Islet of Langerhans (tissue), 1 donor: Measurements from ENCODE around the gene KRT75.

ENCODE experiments used
- FAIRE-seq: peaks from one replicate; lab custom pipeline; 2011; peaks lifted over from hg19 to GRCh38; lab: Jason Lieb, UNC

KRT75 gene

DNA sequence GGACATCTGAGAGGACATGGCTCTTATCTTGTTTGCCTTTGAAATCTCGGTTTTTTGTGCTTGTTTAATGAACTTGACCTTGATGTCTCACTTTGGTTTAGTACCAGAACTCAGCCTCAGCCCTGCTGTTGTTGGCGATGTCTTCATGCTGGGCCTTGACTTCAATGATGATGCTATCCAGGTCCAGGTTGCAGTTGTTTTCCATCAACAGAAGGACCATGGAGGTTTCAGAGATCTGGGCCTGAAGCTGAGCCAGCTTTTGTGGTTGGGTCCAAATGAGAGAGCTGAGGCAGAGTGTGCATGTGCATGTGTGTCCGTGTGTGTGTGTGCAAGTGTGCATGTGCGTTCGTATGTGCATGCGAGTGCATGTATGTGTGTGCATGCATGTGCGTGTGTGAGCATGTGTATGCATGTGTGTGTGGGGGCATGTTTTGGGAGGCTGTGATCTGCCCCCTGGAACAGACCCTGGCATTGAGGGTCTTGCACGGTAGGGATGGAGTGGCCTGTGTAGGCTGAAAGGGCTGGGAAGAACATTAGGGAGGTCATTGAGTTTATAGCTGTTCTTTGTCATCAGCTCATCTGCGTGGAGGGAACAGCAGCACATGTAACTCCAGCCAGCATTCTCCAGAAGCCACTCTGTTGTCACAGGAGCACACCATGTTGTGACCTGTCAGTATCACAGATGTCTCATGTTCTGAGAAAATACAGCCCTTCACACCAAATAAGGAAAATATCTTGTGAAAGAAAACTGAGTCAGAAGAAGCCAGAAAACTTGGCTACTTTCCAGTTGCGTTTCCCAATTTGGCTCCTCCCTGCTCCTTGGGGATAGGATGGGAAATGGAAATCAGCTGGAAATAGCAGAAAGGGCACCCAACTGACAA lies 18.1 kb downstream of the KRT75 start:
- FAIRE-seq = no peak

DNA sequence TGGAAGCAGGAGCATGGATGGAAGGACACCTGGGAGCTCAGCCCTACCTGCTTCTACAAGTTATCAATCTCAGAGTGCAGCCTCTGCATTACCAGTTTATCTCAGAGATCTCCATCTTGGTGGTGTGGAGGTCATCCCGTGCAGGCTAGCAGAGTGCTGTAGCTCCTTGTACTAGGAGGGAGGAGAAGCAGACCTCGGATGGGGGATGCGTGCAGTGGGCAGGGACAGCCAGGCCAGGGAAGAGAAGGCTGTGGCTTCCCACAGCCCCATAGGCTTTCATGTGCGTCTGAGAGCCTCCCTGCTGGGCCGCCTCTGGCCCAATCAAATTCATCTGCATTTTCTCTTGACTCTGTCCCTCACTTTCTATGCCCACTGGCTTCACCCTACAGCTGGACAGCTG lies 19.2 kb downstream of the KRT75 start:
- no peak for FAIRE-seq

DNA sequence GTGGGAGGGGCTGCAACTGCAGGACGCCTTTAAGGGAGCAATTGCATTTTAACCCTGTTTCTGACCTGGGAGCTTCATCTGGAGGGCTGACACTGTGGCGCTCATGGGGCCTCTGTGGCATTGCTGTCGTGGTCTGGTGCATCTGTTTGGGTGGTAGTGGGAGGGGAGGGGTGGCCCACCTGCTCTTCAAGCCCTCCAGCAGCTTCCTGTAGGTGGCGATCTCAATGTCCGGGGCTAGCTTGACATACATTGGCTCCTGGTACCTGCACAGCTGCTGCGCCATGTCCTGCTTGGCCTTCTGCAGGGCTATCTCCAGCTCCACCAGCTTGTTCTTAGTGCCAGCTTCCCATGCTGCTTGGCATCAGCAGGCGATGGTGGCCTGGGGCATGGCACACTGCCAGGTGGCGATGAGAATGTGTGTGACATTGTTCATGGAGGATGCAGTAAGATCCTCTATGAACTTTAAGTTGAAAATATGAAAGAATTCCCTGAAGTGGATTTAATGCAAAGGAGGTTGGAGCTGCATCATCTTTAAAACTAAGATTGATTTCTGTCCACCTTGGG lies 20.3 kb downstream of the KRT75 start:
- FAIRE-seq = no peak

DNA sequence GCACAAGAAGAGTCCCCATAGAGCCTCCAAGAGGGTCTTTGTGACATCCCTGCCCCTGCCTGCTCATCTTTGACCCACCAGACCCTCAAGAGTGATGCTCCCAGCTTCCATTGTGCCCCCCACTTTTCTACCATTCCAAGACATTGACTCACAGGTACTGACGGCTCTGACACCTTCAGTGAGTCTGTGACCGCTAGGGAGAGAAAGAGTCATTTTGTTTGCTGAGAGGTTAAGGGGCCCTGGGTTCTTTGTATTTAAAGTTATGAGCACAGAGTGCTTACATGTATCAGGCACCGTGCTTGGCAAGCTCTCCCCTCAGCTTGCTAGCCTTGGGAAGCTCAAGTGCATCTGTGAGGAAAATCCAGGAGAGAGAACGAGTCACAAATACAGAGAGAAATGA lies 21.0 kb downstream of the KRT75 start:
- no peak for FAIRE-seq

DNA sequence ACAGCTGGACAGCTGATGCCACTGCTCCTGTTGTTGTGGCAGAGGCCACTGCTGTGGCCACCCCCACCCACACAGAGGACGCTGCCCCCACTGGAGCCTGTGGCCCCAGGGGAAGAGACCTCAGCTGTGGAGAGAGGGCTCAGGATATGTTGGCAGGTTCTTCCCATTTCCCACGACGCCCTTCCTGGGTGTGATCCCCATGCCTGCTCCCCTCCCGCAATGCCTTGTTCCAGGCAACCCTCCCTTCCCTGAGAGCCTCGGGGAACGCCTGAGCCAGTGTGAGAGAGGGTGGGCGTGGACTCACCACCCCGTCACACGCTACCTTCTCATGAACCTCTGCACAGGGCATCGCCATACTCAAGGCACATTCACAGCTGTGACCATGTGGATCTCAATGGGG lies 22.4 kb downstream of the KRT75 start:
- no peak for FAIRE-seq

DNA sequence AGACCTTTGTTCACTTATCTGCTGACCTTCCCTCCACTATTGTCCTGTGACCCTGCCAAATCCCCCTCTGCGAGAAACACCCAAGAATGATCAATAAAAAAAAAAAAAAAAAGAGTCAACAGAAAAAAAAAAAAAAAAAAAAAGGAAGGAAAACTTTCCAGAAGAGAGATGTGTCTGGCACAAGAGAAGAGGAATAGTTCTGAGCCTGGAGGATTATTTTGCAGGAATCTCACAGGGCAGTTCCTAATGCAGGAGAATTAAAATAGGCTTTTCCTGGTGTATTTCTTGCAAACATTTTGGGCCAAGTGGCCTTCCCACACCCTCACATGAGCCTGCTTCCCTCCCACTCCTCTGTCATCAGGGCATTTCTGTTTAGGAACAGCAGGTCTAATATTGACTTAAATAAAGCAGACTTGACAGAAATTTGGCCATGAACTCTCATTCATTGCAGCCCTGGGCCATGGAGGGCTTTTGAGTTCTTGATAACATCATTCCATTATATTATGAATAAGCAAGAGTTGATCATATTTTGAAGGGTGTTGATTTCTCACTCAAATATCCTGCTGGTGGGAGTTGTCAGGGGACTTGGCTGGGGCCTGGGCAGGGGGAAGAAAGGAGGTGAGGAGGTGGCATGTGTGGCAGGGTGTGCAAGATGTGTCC lies 23.5 kb downstream of the KRT75 start:
- FAIRE-seq = peak; percentile 64

DNA sequence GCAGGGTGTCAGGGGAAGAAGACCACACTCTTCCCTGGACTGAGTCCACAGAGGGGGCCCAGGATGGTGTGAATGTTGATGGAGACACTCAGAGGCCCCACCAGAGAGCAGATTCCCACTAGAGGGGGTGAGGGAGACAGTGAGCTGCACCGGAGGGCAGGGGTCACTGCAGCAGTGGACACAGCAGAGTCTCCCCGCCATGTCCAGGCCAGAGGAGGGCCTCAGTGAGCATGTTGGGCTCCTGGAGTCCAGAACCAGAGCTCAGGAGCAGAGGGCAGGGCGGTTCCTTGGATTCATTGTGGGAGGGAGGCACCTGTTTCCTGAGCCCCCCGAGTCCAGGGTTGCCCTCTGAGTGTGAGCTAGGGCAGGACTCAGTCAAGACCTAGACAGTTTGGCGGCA lies 26.3 kb downstream of the KRT75 start:
- FAIRE-seq = no peak

DNA sequence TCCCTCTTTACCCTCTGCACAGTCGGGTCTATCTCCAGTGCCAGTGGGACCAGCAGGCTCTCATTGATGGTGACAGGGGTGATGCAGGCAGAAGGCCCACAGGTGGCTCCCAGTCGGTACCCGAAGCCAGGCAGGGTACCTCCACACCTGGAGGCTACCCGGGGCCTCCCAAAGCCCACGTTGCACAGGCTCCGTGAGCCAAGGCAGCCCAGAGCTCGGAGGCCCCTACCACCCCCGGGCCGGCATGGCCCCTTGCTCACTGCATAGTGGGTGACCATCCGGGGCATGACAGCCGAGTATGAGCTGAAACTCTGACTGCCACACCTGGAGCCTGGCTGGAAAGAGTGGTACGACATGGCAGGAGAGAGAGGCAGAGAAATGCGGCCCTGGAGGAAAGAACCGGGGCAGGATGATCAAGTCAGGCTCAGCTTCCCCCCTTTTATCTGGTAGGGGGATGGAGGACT lies 28.2 kb downstream of the KRT75 start, which contains the start of gene KRT82:
Gene KRT82 (minus strand): TSS at position 414 of the 464 bp plus-strand sequence. CDS start 58 bp downstream, at position 356.
- FAIRE-seq = no peak

DNA sequence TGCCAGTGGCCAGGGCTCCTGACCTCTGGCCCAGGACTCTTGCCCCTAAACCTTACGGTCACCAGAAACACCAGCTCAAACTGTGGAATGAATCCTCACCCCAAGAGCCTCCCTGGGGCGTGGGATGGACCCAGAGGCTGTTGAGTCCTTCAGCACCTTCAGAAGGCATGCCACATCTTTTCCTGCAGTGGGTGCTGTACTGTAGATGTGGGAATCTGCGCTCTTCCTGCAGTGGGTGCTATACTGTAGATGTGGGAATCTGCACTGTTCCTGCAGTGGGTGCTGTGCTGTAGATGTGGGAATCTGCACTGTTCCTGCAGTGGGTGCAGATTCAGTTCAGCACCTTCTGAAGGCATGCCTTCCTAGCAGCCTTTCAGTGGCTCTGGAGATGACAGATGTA lies 29.2 kb downstream of the KRT75 start:
- FAIRE-seq = no peak

DNA sequence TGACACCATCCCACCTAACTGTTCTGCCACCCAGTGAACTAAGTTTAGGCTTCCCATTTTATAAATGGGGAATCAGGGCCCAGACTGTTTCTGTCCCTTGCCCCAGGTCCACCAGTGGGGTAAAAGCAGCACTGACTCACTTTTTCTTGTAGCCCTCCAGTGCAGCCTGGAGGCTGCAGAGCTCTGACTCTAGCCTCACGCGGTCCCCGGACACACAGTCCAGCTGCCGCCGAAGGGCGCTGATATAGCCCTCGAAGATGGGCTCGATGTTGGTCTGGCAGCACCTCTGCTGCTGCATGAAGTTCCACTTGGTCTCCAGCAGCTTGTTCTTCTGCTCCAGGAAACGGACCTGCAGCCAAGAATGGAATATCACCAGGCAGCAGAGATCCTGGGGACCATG lies 30.6 kb downstream of the KRT75 start:
- no peak for FAIRE-seq

DNA sequence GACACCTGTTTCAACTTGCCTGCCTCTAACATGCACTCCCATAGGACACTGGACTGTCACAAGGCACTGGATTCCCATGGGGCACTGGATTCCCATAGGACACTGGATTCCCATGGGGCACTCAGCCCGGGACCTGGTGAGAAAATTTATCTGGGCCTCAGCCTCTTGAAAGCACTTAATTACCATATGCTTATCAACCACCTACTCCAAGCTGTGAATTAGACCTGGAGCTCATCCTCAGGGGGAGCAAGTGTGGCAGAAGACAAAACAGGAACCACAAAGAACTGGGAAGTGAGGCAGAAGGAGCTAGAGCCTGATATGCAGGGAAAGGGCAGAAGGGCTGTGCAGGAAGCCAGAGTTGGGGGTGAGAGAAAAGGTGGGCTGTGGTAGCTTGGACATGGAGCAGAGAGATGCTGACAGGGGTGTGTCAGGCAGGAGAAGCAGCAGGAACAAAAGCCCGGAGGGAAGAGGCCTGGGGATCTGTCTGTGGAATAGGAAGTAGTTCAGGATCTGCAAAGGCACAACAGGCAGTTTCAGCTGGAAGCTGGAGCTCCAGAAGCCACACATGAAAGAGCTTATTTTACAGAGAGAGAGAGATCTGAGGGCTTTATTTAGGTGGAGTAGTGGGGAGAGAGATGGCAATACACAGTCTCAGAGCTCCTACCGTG lies 31.2 kb downstream of the KRT75 start:
- FAIRE-seq = no peak

DNA sequence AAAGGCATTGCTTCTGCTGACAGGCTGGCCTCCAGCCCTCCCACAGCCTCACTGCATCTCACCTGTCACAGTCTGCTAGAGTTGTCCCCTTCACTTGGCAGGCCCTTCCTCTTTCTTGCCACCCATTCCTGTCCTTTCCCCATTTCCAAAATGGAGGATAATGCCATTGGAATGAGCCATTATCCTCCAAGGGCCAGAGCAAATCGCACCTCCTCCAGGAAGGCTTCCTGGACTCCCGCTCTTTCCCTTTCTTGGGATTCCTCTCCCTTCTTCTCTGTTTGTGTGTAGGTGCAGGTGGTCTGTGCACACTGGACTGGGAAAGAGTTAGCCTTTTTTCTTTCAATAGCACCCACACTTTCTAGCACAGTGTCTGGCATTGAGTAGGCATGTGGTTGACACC lies 31.8 kb downstream of the KRT75 start:
- no peak for FAIRE-seq

DNA sequence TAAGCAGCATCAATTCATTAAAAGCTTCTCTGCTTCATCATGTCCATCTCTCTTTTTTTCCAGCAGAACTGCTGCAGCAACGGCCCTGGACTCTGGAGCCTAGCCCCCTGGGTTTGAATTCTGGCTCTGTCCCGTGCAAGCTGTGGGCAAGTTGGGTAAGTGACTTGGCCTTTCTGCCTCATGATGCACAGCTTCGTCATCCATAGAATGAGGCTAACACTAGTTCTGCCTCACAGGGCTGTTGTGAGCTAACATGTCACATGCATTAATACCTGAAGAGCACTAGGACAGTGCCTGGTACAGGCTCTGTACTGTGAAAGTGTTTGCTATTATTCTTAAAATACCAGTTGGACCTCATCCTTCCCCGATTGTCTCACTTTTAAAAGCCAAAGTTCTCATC lies 32.2 kb downstream of the KRT75 start:
- no peak for FAIRE-seq

DNA sequence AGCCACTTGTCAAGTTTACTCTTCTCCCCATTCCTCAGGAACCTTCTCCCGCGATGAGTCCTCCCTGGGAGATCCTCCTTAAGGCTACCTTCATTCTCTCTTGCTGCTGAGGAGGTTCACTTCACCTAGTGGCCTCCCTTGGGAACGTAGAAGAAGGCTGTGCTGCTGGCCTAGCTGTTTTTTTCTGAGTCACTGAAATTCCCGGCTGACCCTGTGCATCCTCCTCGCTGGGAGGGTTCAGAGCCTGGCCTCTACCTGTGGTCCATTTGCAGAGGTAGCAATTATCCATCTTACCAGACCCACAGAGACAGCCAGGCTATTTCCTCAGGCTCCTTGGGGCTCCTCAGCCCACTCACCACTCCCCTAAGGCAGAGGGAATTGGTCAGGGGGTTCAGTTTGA lies 32.6 kb downstream of the KRT75 start:
- FAIRE-seq = no peak

DNA sequence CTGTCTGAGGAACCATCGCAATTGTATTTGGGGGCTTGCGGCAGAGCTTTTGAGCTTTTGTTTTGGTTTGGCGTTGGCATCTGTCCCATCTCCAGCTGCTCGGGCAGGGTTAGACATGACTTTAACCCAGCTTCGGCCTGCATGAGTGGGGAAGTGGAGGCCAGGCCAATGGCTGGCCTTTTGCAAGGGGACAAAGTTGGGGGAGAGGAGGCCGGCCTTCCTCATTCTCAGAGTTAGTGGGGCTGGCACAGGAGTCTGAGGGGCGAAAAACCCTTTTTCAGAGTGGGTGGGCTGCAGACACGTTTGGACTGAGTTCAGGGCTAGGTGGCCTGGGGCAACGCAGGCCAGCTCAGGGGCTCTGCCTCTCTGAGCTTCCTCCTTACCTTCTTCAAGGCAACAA lies 33.3 kb downstream of the KRT75 start:
- no peak for FAIRE-seq

DNA sequence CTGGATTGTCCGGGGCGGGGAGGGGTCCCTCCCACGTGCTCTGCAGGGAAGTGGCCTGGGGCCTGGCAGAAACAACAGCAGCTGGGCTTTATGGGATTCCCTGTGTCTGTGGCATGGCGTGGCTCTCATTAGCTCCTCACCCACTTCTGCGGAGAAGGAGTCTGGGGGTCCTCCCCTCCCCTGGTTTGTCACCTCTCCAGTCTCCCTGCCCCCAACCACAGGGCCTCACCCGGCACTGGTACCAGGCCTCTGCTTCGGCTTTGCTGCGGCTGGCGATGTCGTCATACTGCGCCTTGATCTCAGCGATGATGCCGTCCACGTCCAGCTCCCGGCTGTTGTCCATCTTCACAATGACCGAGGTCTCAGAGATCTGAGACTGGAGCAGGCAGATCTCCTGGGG lies 34.4 kb downstream of the KRT75 start:
- no peak for FAIRE-seq

DNA sequence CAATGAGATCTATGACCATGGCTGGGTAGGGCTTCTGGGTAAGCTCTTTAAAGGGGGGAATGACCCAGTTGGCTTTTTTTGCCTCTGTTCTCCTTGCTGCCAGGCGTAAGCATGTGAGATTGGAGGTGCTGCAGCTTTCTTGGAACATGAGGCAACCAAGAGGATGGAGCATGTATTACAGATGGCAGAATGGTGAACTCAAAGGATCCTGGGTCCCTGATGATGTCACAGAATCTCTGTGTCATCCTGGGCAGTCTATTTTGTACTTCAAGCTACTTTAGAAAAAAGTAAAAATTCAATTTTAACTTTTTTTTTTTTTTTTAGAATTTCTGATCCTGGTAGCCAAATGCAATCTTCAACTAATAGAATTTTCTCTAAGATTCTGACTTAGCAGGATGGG lies 36.0 kb downstream of the KRT75 start:
- FAIRE-seq = no peak

DNA sequence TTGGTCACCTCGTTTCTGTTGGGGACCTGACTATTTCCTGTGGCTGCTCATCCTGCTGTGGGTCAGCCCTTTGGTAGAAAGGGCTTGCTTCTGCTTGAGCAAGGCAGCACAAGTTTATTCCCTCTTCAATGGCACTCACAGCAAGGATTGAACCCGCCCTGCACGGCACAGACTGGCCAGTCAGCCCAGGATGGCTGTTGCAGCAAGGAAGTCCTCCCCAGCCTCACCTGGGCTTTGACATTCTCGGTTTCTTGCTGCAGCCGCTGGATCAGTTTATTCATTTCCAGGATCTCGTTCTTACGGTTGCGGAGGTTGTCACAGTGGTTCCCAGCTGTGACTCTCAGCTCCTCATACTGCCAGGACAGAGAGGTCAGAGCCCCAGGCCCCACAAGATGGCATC lies 37.5 kb downstream of the KRT75 start:
- no peak for FAIRE-seq

DNA sequence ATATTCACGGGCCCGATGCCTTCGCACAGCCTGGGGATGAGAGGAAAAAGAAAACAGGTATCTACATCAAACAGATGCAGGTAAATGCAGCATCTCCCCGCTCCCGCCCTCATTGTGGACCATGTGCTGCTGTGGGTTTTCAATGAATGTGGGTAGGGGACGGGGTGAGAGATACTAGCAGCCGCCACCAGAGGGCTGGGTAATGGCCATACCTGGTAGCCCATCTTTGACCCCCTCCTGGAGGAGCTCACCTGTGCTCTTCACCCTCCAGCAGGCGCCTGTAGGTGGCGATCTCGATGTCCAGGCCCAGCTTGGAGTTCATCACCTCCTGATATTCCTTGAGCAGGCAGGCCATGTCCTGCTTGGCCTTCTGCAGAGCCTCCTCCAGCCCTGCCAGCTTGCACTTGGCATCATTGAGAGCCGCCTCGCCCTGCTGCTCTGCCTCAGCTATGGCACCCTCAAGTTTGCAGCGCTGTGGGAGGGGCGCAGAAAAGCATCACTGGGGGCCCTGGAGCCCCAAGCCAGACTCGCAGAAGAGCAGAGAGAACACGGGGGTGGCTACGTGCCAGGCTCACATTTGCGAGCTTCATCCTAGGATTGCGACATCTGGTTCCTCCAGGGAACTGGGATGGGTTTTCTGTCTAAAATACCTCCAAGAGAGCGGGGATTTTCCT lies 38.3 kb downstream of the KRT75 start:
- no peak for FAIRE-seq

DNA sequence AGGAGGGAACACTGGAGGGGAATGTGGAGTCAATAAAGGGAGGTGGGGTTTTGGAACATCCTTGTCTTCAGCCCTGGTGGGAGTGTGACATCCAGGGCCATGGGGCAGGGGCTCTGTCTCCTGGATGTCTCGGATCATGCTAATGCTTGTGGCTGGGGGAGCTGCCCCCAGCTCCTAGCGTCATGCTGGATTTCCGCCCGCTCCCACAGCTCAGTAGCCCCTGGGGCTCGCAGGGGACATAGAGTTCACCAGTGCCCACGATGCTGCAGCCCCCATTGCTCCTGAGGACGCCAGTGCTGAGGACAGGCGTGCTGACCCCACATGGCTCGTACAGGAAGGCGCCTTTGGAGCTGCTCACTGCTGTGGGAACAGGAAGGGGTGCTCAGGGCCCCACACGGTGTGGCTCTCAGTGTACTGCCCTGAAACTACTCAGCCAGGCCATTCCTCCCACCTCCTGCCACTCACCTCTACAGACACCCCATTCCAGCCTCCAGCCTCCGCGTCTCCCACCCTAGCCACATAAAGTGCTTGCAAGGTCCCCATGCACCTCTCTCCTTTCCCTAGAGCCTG lies 39.2 kb downstream of the KRT75 start:
- no peak for FAIRE-seq

DNA sequence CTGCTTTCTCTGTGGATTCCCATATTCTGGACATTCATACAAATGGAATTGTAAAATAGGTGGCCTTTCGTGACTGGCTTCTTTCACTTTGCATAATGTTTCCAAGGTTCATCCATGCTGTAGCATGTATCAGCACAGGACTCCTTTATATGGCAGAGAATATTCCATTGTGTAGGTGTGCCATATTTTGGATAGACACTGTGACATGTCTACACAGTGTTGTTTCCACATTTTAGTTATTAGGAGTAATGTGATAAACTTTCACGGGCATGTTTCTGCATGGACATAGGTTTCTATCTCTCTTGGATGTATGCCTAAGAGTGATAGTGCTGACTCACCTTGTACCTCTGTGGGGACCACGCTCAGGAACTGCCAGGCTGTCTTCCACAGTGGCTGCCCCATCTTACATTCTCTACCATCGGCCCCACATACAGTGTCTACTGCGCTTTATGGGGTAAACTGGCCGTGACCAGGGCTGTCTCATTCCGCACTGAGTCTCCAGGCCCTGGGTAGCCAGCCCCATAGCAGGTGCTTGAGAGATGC lies 41.6 kb downstream of the KRT75 start:
- no peak for FAIRE-seq

DNA sequence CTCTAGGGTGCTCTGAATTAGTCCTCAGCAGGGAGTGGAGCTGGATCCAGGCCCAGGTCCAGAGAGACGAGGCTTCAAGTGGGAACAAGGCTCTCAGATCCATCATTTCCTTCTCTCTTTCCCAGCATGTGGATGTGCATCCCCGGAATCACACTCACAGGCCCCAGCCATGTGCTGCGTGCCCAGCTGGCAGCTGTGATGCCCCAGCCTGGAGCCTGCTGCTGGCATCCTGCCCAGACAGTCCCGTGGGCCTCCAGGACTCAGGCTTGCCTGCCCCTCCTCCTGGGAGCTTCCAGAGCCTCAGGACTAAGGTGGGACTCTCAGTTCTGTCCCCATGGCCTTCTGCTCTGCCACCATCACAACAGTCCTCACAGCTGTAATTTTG lies 42.6 kb downstream of the KRT75 start:
- no peak for FAIRE-seq
